ENCODE results near the gene GLYAT.

GLYAT gene

GRCh38 chr11:58676563-58677135 lies 55.1 kb downstream of the GLYAT start:
- CTCF ChIA-PET: no interaction called here
- POLR2A ChIA-PET (ENCODE audit: low non-redundant PET): no interaction called here

DNA sequence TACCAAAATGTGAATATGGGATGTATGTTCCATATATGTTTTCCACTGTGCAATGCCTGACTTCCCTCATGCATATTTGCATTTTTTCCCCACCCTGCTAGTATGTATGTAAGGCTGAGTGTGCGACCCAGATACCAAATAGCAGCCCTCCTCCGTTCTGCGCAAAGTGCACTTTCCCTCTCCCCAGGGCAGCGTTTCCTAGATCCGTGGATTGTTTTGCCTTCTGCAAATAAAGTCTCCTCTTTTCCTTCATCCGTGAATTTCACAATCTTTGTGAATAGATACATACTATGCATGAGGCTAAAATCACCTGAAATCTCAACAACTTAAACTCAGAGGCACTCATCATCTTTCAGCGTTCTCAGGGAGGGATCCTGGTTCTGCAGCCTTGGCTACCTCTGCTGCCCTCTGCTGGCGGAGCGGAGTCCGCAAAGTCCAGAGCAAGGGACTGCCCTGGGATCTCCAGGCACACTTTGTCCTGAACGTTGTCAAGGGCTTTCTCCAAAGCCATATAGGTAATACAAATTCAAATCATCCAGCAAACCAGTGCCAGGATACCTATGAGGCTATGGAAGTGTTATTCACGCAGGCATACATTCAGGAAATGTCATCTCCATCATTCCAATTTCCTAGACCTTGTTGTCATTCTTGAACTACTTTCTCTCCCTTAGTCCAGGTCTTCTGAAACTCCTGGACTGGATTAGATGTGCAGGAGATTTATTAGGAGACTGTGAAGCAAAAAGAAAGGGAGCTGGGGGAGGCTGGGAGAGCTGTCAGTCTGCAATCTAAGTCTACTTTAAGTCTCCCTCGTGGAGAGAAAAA lies 56.2 kb downstream of the GLYAT start:
- TF ChIP-seq CTCF (conservative IDR thresholded peaks at IDR 0.05; ENCODE audit: low read depth): peak; percentile 94
- POLR2A ChIA-PET (ENCODE audit: low non-redundant PET): no interaction called here
- CTCF ChIA-PET: no interaction called here
- peak; percentile 74 for DNase-seq (ENCODE audit: low spot score)
- H3K27ac ChIP-seq: no peak overlapping the region

More at GRCh38 chr11:58676563-58677135, 55.1 kb downstream of the GLYAT start:
- TF ChIP-seq CTCF (conservative IDR thresholded peaks at IDR 0.05; ENCODE audit: low read depth): no peak
- DNase-seq (ENCODE audit: low spot score): no peak
- no peak overlapping the region for H3K27ac ChIP-seq

GRCh38 chr11:58674609-58675008 lies 57.1 kb downstream of the GLYAT start:
- ChIA-PET CTCF (no interaction called here), POLR2A (ENCODE audit: low non-redundant PET) (no interaction called here)
- no peak for DNase-seq (ENCODE audit: low spot score)
- TF ChIP-seq CTCF (conservative IDR thresholded peaks at IDR 0.05; ENCODE audit: low read depth): no peak
- no peak overlapping the region for H3K27ac ChIP-seq

- DNase-seq (ENCODE audit: low spot score): no peak
- ChIA-PET CTCF (no interaction called here), POLR2A (ENCODE audit: low non-redundant PET) (no interaction called here)
- H3K27ac ChIP-seq: no peak overlapping the region
- TF ChIP-seq CTCF (conservative IDR thresholded peaks at IDR 0.05; ENCODE audit: low read depth): no peak
These were observed 59.6 kb downstream of the GLYAT start for GRCh38 chr11:58671983-58672633.

DNA sequence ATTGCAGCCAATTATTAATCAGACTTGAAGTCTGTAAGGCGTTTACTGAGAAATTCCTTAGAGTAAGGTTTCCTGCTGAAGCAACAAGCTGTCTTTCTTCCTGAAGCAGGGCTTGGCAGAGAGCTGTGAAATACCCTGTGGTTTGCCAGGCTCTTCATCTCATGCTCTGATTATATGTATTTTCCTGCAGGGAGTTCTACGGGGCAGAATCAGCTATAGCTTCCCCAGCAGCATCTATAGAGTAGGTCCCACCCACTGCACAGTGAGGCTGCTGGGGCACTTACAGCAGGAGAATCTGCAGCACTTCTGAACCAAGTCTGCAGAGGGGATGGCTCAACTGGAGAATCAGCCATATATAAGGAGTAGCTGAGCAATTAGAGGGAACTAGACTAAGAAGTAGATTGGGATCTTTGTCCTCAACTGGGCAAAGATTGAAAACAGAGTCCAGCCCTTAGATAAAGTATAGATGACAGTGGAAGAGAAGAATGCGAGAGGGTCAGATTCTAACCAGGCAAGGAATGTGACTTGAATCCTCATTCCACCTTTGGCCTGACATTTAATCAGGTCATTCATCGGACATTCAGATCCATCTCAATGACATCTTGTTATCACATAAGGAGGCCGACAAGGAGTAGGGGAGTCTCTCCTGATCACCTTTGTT lies 71.7 kb downstream of the GLYAT start:
- H3K27ac ChIP-seq: no peak overlapping the region
- CTCF ChIA-PET: interaction anchor here (0.6 to 1.4 kb wide), 4 partner anchors 70 to 733 kb away, joined by 3 read pairs; no protein-coding TSS in a partner anchor
- POLR2A ChIA-PET (ENCODE audit: low non-redundant PET): no interaction called here
- no peak for TF ChIP-seq CTCF (conservative IDR thresholded peaks at IDR 0.05; ENCODE audit: low read depth)
- DNase-seq (ENCODE audit: low spot score): no peak

GRCh38 chr11:58659404-58659803 lies 72.3 kb downstream of the GLYAT start:
- TF ChIP-seq CTCF (conservative IDR thresholded peaks at IDR 0.05; ENCODE audit: low read depth): no peak
- CTCF ChIA-PET: interaction anchor here (0.7 to 1.4 kb wide), 2 partner anchors 129 to 261 kb away, joined by 3 read pairs; no protein-coding TSS in a partner anchor
- no peak overlapping the region for H3K27ac ChIP-seq
- POLR2A ChIA-PET (ENCODE audit: low non-redundant PET): no interaction called here
- DNase-seq (ENCODE audit: low spot score): peak; percentile 83
